Measurements from ENCODE around the gene DRC1.

DNA sequence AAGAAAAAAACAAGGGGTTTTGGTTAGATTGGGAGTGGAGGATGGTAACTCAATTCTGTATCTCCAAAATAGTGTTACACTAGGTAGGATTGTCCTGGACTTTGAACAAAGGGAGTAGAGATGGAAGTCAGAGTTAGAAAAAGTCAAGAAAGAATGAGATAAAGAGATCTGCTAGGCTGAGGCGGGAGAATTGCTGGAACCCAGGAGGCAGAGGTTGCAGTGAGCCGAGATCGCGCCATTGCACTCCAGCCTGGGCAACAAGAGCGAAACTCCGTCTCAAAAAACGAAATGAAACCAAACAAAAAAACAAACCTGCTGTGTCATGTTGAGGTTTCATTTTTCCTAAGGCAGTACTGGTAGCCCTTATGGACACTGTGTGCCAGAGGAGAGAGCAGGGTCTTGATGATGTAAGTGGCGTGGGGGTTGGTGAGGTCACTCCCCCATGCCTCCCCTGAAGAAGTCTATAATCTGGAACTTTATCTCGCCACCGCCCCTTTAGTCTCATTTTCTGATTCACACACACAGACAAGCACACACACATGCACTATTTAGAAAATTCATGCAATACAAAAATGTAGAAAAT lies 10.5 kb downstream of the DRC1 start:
- TF ChIP-seq EZH2 (IDR thresholded peaks at IDR 0.05) (no peak), SP1 (IDR thresholded peaks at IDR 0.05; ENCODE audit: low read depth) (no peak), CEBPB (IDR thresholded peaks at IDR 0.05; ENCODE audit: low read depth) (no peak), POLR2A (IDR thresholded peaks at IDR 0.05; ENCODE audit: borderline replicate concordance, extremely low read depth, insufficient read depth, insufficient read length) (no peak), POLR2AphosphoS5 (IDR thresholded peaks at IDR 0.05; ENCODE audit: low read depth, low read length) (no peak), EZH2phosphoT487 (IDR thresholded peaks at IDR 0.05; ENCODE audit: borderline replicate concordance) (no peak), MAX (IDR thresholded peaks at IDR 0.05) (no peak), ZBTB33 (IDR thresholded peaks at IDR 0.05; ENCODE audit: extremely low read depth, insufficient replicate concordance, low read length) (no peak), RAD21 (IDR thresholded peaks at IDR 0.05; ENCODE audit: low read depth) (no peak), ZNF274 (IDR thresholded peaks at IDR 0.05; ENCODE audit: low read depth, low read length) (no peak), YY1 (IDR thresholded peaks at IDR 0.05; ENCODE audit: extremely low read depth, insufficient replicate concordance, low read depth, low read length) (no peak)
- TF ChIP-seq, protein P1, sequence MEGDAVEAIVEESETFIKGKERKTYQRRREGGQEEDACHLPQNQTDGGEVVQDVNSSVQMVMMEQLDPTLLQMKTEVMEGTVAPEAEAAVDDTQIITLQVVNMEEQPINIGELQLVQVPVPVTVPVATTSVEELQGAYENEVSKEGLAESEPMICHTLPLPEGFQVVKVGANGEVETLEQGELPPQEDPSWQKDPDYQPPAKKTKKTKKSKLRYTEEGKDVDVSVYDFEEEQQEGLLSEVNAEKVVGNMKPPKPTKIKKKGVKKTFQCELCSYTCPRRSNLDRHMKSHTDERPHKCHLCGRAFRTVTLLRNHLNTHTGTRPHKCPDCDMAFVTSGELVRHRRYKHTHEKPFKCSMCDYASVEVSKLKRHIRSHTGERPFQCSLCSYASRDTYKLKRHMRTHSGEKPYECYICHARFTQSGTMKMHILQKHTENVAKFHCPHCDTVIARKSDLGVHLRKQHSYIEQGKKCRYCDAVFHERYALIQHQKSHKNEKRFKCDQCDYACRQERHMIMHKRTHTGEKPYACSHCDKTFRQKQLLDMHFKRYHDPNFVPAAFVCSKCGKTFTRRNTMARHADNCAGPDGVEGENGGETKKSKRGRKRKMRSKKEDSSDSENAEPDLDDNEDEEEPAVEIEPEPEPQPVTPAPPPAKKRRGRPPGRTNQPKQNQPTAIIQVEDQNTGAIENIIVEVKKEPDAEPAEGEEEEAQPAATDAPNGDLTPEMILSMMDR (IDR thresholded peaks at IDR 0.05 in 2 of 3, conservative IDR thresholded peaks at IDR 0.05 in 1 of 3; ENCODE audit: borderline replicate concordance in 1 of 3, insufficient read depth in 1 of 3, low read depth in 2 of 3, low read length in 2 of 3) = no peak
- TF ChIP-seq, protein P2, sequence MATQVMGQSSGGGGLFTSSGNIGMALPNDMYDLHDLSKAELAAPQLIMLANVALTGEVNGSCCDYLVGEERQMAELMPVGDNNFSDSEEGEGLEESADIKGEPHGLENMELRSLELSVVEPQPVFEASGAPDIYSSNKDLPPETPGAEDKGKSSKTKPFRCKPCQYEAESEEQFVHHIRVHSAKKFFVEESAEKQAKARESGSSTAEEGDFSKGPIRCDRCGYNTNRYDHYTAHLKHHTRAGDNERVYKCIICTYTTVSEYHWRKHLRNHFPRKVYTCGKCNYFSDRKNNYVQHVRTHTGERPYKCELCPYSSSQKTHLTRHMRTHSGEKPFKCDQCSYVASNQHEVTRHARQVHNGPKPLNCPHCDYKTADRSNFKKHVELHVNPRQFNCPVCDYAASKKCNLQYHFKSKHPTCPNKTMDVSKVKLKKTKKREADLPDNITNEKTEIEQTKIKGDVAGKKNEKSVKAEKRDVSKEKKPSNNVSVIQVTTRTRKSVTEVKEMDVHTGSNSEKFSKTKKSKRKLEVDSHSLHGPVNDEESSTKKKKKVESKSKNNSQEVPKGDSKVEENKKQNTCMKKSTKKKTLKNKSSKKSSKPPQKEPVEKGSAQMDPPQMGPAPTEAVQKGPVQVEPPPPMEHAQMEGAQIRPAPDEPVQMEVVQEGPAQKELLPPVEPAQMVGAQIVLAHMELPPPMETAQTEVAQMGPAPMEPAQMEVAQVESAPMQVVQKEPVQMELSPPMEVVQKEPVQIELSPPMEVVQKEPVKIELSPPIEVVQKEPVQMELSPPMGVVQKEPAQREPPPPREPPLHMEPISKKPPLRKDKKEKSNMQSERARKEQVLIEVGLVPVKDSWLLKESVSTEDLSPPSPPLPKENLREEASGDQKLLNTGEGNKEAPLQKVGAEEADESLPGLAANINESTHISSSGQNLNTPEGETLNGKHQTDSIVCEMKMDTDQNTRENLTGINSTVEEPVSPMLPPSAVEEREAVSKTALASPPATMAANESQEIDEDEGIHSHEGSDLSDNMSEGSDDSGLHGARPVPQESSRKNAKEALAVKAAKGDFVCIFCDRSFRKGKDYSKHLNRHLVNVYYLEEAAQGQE (IDR thresholded peaks at IDR 0.05; ENCODE audit: low read depth) = no peak
